GM18511 (cell line): ENCODE data around the gene SREK1.
"Not testable (repeated sequence)": the region's sequence is repeated elsewhere in the genome, so short reads cannot be mapped to it uniquely, and the experiment has no call there.

ENCODE experiments used
- ATAC-seq: cut with Tn5 transposase; IDR thresholded peaks from one replicate; pipeline ENCODE4 v1.9.1; 2021; ENCODE audit warnings: mild to moderate bottlenecking, moderate library complexity; ENCODE audit not compliant: unreplicated experiment

The SREK1 gene

DNA sequence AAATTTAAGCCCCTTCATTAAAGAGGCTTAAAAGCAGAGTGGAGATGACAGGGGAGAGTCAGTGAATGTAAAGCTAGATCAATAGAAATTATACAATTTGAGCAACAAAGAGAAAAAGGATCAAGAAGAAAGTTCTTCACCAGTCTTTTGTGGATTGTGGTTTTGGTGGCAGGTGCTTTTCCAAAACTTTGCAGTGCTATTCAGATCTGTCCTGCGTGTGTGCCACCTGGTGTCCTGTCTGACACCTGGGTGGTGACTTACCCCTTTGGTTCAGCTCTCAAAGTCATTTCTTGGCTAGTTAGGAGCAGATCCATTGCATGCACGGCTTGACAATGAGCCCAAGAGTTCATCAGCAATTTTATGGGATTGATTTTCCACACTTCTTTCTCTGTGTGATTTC lies 69.4 kb downstream of the SREK1 start:
- ATAC-seq = no peak

DNA sequence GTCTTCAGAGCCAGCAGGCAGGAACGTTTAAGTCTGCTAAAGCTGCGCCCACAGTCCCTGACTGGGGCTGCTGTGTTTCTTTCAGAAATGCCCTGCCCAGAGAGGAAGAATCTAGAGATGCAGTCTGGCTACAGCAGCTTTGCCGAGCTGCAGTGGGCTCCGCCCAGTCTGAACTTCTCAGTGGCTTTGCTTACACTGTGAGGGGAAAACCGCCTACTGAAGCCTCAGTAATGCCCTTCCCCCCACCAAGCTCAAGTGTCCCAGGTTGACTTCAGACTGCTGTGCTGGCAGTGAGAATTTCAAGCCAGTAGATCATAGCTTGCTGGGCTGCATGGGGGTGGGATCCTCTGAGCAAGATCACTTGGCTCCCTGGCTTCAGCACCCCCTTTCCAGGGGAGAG lies 78.4 kb downstream of the SREK1 start:
- ATAC-seq = no peak

DNA sequence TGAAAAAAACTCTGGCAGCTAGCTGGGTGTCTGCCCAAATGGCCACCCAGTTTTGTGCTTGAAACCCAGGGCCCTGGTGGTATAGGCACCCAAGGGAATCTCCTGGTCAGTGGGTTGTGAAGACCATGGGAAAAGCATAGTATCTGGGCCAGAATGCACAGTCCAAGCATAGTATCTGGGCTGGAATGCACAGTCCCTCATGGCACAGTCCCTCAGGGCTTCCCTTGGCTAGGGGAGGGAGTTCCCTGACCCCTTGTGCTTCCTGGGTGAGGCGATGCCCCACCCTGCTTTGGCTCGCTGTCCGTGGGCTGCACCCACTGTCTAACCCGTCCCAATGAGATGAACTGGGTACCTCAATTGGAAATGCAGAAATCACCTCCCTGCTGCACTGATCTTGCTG lies 78.8 kb downstream of the SREK1 start:
- ATAC-seq = not testable (repeated sequence)

DNA sequence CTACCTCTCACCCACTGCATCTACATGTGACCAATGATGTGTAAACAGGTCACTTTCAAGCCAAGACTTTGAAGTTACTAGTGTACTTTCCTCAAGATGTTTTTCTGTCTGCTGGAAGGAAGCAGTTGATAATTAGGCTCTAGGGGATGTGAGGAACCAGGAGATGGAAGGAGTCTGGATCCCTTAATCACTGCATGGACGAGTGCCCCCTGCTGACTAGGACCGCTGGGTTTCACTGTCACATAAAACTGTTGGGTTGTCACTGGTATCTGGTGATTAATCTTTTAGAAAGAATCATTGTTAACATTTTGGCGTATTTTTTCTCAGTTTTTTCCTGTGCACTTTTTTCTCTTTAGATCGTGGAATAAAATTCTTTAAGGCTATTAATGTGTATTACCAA lies 79.5 kb downstream of the SREK1 start:
- no peak for ATAC-seq

DNA sequence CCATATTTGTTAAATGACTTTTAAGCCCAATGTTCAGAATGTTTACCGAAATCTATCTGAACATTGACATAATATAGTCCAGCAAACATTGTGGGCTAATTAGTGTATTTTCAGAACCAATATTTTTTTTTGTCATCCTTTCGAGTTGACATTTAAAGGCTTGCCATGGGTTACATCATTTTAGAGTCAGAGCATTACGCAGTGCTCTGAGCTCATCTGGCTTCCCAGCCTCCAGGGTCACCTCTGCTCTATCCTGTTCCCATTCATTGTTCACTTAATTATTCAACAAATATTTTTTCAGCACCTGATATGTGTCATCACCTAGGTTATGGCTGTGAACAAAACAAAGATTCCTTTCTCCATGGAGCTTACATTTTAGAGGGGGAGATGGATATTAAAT lies 80.2 kb downstream of the SREK1 start:
- ATAC-seq = no peak

DNA sequence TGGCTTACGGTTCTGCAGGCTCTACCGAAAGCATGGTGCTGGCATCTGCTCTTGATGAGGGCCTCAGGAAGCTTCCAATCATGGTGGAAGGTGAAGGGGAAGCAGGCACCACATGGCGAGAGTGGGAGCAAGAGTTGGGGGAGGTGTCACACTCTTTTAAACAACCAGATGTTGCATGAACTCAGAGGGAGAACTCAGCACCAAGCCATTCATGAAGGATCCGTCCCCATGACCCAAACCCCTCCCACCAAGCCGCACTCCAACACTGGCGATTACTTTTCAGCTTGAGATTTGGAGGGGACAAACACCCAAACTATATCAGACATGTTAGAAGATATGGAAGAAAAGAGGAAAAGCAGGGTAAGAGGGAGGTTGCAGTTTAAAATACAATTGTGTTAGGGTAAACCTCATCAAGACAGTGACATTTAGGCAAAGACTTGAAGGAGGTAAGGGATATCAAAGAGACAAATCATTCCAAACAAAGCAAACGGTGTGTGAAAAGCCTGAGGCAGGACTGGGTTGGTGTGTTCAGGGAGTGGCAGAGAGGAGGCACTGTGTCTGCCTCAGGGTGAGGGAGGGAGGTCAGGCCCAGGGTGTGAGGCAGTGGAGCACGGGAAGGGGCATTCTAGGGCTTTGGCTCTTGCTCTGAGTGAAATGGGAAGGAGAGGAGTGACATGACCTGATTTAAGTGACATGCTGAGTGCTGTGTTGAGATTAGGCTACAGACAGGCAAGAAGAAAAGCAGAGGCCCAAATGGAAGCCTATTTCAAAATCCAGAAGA lies 80.9 kb downstream of the SREK1 start:
- no peak for ATAC-seq

DNA sequence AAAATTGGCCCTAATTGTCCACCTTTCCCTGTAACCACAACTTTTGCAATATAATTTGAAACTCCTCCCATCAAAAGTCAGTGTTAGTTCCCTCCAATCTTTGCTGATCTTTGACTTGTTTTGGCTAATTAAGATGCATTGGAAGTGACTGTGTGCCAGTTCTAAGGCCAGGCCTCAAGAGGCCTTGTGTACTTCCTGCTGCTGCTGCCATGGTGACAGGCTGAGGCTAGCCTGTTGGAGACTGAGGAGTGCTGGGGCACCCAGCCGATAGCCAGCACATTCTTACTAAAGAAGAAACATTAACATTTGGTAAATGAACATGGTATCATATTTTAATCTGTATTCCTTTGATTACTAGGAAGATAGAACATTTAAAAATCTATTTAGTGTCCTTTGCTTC lies 86.5 kb downstream of the SREK1 start:
- ATAC-seq = no peak

DNA sequence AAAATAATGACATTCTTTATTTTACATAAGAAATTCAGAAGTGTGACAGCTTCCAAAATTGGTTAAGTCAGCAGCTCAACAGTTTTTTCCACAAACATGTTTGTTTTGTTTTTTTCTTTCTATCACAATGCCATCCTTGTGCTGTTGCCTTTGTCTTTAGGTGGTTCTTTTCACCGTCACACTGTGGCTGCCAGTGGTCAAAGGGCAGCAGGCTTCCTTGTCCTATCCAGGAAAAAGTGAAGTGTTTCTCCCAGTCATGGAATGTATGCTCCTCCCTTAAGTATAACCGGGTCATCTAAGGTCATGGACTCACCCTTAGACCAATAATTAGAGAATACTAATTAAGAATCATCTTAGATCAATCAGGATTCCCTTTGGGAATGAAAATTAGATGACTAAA lies 87.4 kb downstream of the SREK1 start:
- ATAC-seq = no peak

DNA sequence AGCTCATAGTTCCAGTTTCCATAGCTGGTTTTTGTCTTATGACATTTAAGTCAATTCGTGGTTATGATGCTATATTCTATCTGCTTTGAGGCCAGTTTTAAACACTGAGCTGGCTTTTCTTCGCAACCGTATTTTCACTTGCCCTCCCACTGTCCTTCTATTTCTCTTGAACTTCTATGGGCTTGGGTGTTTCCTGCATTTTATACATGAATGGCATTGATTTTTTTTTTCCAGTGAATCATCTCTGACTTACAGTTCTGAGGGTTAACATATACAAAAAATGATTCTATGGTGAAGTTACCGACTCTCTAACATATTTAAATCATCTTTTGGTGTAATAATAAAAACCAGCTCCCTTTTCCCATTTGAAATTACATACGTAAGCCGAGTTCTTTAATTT lies 88.2 kb downstream of the SREK1 start:
- no peak for ATAC-seq

DNA sequence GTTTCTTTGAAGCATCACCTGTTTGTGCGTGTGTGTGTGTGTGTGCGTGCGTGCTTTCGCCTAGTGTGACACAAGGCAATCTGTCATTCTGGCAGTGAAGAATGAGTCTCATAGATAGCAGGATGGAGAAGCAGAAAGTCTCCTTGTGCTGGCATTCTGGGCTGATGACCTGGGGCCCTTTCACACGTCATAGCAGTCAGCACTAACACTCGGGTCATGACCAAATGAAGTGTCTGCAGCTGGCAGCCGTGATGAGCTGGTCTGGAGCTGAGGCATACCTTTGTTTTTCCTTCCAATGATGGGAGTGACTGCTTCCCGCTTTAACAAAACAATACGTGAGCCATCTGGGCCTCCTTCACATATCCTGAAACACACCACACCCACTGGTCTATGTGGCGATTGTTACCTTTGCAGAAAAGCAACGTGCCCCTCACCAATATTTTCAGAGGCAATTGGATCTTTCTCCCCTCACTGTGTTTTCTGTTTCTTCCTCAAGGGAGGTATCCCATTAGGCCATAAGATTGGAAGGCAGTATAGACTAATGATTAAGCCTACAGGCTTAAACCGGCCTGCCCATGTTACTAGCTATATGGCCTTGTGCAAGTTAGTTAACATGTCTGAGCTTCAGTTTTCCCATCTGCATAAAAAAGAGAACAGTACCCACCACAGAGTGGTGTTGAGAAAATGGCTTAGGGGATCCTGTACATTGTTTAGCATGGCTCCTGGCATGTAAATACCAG lies 88.8 kb downstream of the SREK1 start:
- ATAC-seq = no peak
